ENCODE data around the gene FAM234A. TPM values are rescaled to one million over a fixed set of nuclear protein-coding genes. Genes with fewer than 3 reads are reported as not detected.

Gene FAM234A
- total RNA-seq, 2 donors from 2014 or later: 141 to 227 TPM

DNA sequence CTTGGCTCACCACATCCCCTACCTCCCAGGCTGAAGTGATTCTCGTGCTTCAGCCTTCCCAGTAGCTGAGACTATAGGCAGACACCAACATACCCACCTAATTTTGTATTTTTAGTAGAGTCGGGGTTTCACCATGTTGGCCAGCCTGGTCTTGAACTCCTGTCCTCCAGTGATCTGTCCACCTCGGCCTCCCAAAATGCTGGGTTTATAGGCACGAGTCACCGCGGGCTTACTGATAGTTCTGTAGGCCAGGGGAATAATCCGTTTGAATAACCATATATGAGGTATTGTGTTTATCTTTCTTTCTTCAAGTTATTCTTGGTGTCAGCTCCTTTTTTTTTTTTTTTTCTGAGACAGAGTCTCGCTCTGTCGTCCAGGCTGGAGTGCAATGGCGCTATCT lies 7.7 kb downstream of the FAM234A start:
- H3K27me3 ChIP-seq: no peaks in the 10 kb centered on the region
- no peak overlapping the region for H3K4me3 ChIP-seq
- peak overlapping the region in 1 of 2 donors; percentile 21 for H3K27ac ChIP-seq
- peaks cover 0 to 43% of the 10 kb centered on the region in 2 donors for H3K4me1 ChIP-seq
- TF ChIP-seq, protein P1, sequence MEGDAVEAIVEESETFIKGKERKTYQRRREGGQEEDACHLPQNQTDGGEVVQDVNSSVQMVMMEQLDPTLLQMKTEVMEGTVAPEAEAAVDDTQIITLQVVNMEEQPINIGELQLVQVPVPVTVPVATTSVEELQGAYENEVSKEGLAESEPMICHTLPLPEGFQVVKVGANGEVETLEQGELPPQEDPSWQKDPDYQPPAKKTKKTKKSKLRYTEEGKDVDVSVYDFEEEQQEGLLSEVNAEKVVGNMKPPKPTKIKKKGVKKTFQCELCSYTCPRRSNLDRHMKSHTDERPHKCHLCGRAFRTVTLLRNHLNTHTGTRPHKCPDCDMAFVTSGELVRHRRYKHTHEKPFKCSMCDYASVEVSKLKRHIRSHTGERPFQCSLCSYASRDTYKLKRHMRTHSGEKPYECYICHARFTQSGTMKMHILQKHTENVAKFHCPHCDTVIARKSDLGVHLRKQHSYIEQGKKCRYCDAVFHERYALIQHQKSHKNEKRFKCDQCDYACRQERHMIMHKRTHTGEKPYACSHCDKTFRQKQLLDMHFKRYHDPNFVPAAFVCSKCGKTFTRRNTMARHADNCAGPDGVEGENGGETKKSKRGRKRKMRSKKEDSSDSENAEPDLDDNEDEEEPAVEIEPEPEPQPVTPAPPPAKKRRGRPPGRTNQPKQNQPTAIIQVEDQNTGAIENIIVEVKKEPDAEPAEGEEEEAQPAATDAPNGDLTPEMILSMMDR (IDR thresholded peaks at IDR 0.05): no peak
- no peak for DNase-seq (ENCODE audit: low spot score)
- H3K36me3 ChIP-seq: no peaks in the 10 kb centered on the region
- H3K9me3 ChIP-seq: no peaks in the 10 kb centered on the region

DNA sequence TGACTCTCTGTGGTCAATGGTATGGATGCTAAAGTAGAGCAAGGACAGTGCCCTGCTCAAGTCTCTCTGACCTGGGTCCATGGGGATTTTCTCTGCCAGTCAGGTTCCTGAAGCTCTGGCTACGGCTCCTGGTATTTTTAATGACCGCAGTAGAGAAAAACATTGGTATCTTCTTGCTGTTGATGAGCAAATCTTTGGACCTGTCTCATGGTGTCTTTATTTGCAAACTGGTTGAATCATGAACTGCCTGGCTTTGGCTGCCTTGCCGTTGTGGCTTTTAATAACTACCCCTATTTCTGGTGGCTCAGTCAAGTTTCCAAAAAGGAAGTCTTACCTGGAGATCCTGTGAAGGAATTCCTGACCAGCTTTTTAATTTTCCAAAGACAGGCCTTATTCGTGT lies 8.7 kb downstream of the FAM234A start:
- peak overlapping the region; percentile 31 to 32 for H3K27ac ChIP-seq
- no peaks in the 10 kb centered on the region for H3K27me3 ChIP-seq
- no peak overlapping the region for H3K4me3 ChIP-seq
- no peaks in the 10 kb centered on the region for H3K36me3 ChIP-seq
- TF ChIP-seq, protein P1 (IDR thresholded peaks at IDR 0.05): no peak
- peaks cover 0 to 43% of the 10 kb centered on the region in 2 donors for H3K4me1 ChIP-seq
- no peak for DNase-seq (ENCODE audit: low spot score)
- H3K9me3 ChIP-seq: no peaks in the 10 kb centered on the region

DNA sequence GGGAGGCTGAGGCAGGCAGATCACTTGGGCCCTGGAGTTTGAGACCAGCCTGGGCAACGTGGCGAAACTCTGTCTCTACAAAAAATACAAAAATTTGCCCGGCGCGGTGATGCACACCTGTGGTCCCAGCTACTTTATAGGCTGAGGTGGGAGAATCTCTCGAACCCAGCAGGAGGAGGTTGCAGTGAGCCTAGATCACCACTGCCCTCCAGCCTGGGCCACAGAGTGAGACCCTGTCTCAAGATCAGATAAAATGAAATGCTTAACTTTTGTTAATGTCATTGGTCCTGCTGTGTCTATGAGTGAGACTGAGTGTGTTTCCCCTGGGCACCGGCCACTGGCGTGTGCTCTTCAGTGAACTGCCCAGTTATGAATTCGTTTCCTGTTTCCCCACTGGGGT lies 10.5 kb downstream of the FAM234A start:
- Histone ChIP-seq H3K4me3 (no peak overlapping the region), H3K27me3 (no peaks in the 10 kb centered on the region), H3K36me3 (peaks cover 2% of the 10 kb centered on the region), H3K27ac (no peak overlapping the region), H3K4me1 (peaks cover 0 to 32% of the 10 kb centered on the region in 2 donors), H3K9me3 (no peaks in the 10 kb centered on the region)
- no peak for DNase-seq (ENCODE audit: low spot score)
- TF ChIP-seq, protein P1 (IDR thresholded peaks at IDR 0.05): no peak

DNA sequence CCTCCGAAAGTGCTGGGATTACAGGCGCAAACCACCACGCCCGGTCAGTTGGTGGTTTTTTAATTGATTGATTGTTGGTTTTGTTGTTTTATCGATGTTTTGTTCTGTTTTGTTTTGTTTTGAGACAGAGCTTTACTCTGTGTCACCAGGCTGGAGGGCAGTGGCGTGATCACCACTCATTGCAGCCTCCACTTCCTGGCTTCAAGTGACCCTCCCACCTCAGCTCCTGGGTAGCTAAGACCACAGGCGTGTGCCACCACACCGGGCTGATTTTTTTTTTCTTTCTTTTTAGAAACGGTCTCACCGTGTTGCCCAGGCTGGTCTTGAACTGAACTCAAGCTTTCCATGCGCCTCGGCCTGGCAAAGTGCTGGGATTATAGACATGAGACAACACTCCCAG lies 12.4 kb downstream of the FAM234A start:
- peaks cover 0 to 15% of the 10 kb centered on the region in 2 donors for H3K4me1 ChIP-seq
- H3K4me3 ChIP-seq: no peak overlapping the region
- TF ChIP-seq, protein P1 (IDR thresholded peaks at IDR 0.05): no peak
- no peaks in the 10 kb centered on the region for H3K9me3 ChIP-seq
- DNase-seq (ENCODE audit: low spot score): no peak
- H3K27ac ChIP-seq: no peak overlapping the region
- H3K36me3 ChIP-seq: peaks cover 12% of the 10 kb centered on the region
- no peaks in the 10 kb centered on the region for H3K27me3 ChIP-seq

DNA sequence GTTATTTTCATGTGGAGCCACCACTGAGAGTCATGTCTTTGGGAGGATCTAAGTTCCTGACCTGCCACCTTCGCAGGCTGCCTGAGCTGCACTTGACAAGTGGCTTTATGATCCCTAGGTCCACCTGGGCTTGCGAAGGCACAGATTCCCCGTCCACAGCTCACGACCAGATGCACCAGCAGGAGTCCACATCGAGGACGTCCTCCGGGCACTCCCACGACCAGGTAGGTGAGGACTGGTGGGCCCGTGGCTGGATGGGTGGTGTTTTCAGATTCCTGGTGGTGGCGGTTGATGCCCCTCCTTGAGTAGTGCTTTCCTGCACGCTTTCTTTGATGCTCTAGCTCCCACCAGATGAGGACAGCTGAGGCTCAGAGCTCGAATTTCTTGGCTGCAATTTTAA lies 14.8 kb downstream of the FAM234A start:
- no peak for DNase-seq (ENCODE audit: low spot score)
- Histone ChIP-seq H3K4me1 (peaks cover 0 to 5% of the 10 kb centered on the region in 2 donors), H3K27me3 (no peaks in the 10 kb centered on the region), H3K9me3 (no peaks in the 10 kb centered on the region), H3K27ac (no peak overlapping the region), H3K4me3 (no peak overlapping the region), H3K36me3 (peaks cover 26% of the 10 kb centered on the region)
- TF ChIP-seq, protein P1 (IDR thresholded peaks at IDR 0.05): no peak
